NCI-H748 (cell line): Measurements from ENCODE around the gene SCT.

Experiments
- DNase-seq: peaks from one replicate; lab custom pipeline; 2025; ENCODE audit not compliant: unreplicated experiment; lab: John Stamatoyannopoulos, UW

The SCT gene

GRCh38 chr11:587978-588380 lies 39.0 kb downstream of the SCT start:
- DNase-seq = no peak

- no peak for DNase-seq
These were observed 39.4 kb downstream of the SCT start for GRCh38 chr11:587546-587945.

- no peak for DNase-seq
These were observed 40.3 kb downstream of the SCT start for GRCh38 chr11:586376-587316.

GRCh38 chr11:584287-584686 lies 42.7 kb downstream of the SCT start:
- no peak for DNase-seq

- no peak for DNase-seq
These were observed 45.2 kb downstream of the SCT start for GRCh38 chr11:581752-582151.

- DNase-seq = no peak
These were observed 45.6 kb downstream of the SCT start for GRCh38 chr11:581342-581741.

- DNase-seq = no peak
These were observed 47.0 kb downstream of the SCT start for GRCh38 chr11:579830-580601.

GRCh38 chr11:578276-579035 lies 48.5 kb downstream of the SCT start:
- no peak for DNase-seq

- no peak for DNase-seq
These were observed 49.4 kb downstream of the SCT start for GRCh38 chr11:577611-577894.

GRCh38 chr11:576811-577610 lies 50.0 kb downstream of the SCT start:
- no peak for DNase-seq
